ENCODE results near the gene CCDC86.
"Not testable (repeated sequence)": the region's sequence is repeated elsewhere in the genome, so short reads cannot be mapped to it uniquely, and the experiment has no call there.

CCDC86 gene

GRCh38 chr11:60816590-60817157, 25.2 kb upstream of the CCDC86 start:
- H3K4me3 ChIP-seq (ENCODE audit: low read length) = no peak overlapping the region
- TF ChIP-seq CTCF (conservative IDR thresholded peaks at IDR 0.05; ENCODE audit: low read depth, low read length) = no peak
- no peak for DNase-seq (ENCODE audit: low read depth)

- DNase-seq (ENCODE audit: low read depth) = no peak
- no peak for TF ChIP-seq CTCF (conservative IDR thresholded peaks at IDR 0.05; ENCODE audit: low read depth, low read length)
- H3K4me3 ChIP-seq (ENCODE audit: low read length) = no peak overlapping the region
These were observed 23.9 kb upstream of the CCDC86 start for GRCh38 chr11:60818057-60818456.

- H3K4me3 ChIP-seq (ENCODE audit: low read length) = no peak overlapping the region
- TF ChIP-seq CTCF (conservative IDR thresholded peaks at IDR 0.05; ENCODE audit: low read depth, low read length) = no peak
- DNase-seq (ENCODE audit: low read depth) = no peak
These were observed 19.9 kb upstream of the CCDC86 start for GRCh38 chr11:60821827-60822599.

- DNase-seq (ENCODE audit: low read depth); H3K4me3 ChIP-seq (ENCODE audit: low read length): not testable (repeated sequence)
These were observed 18.1 kb upstream of the CCDC86 start for GRCh38 chr11:60823745-60824306.

- TF ChIP-seq CTCF (conservative IDR thresholded peaks at IDR 0.05; ENCODE audit: low read depth, low read length) = no peak
- no peak for DNase-seq (ENCODE audit: low read depth)
- no peak overlapping the region for H3K4me3 ChIP-seq (ENCODE audit: low read length)
These were observed 16.8 kb upstream of the CCDC86 start for GRCh38 chr11:60825118-60825517.

- DNase-seq (ENCODE audit: low read depth) = no peak
- H3K4me3 ChIP-seq (ENCODE audit: low read length) = no peak overlapping the region
- no peak for TF ChIP-seq CTCF (conservative IDR thresholded peaks at IDR 0.05; ENCODE audit: low read depth, low read length)
These were observed 16.1 kb upstream of the CCDC86 start for GRCh38 chr11:60825790-60826189.

- H3K4me3 ChIP-seq (ENCODE audit: low read length) = no peak overlapping the region
- no peak for TF ChIP-seq CTCF (conservative IDR thresholded peaks at IDR 0.05; ENCODE audit: low read depth, low read length)
- DNase-seq (ENCODE audit: low read depth) = no peak
These were observed 11.3 kb upstream of the CCDC86 start for GRCh38 chr11:60830478-60831142.
